22Rv1 (cell line): ENCODE results near the gene DTD2.
"Not testable (repeated sequence)": the region's sequence is repeated elsewhere in the genome, so short reads cannot be mapped to it uniquely, and the experiment has no call there.

Experiments
- H3K27ac ChIP-seq: fragments of 450-650 bp; 2 replicates; pipeline ENCODE4 v1.5.1; 2017
- CTCF ChIP-seq: fragments of 450-650 bp; IDR thresholded peaks from 2 replicates; pipeline ENCODE4 v1.5.1; 2017; ENCODE audit warnings: mild to moderate bottlenecking
- ZFX ChIP-seq: fragments of 450-650 bp; IDR thresholded peaks from 2 replicates; pipeline ENCODE4 v1.6.1; 2017; ENCODE audit warnings: antibody characterized with exemption, borderline replicate concordance

The DTD2 gene

GRCh38 chr14:31484754-31485153 is 27.4 kb upstream of the DTD2 start:
- TF ChIP-seq CTCF (no peak), ZFX (no peak)
- H3K27ac ChIP-seq: no peak overlapping the region

- TF ChIP-seq ZFX (no peak), CTCF (no peak)
- H3K27ac ChIP-seq: no peak overlapping the region
These were observed 22.9 kb upstream of the DTD2 start for GRCh38 chr14:31480156-31480555.

- H3K27ac ChIP-seq: no peak overlapping the region
- TF ChIP-seq CTCF (no peak), ZFX (no peak)
These were observed 21.7 kb upstream of the DTD2 start for GRCh38 chr14:31479027-31479426.

- no peak for TF ChIP-seq CTCF
- no peak for TF ChIP-seq ZFX
- no peak overlapping the region for H3K27ac ChIP-seq
These were observed 19.9 kb upstream of the DTD2 start for GRCh38 chr14:31477248-31477647.

GRCh38 chr14:31476131-31476866 is 19.0 kb upstream of the DTD2 start:
- H3K27ac ChIP-seq: no peak overlapping the region
- TF ChIP-seq CTCF (no peak), ZFX (no peak)

GRCh38 chr14:31466554-31466953 is 9.2 kb upstream of the DTD2 start:
- H3K27ac ChIP-seq: no peak overlapping the region
- TF ChIP-seq ZFX (no peak), CTCF (no peak)

GRCh38 chr14:31465111-31465510 is 7.8 kb upstream of the DTD2 start:
- TF ChIP-seq ZFX (no peak), CTCF (no peak)
- H3K27ac ChIP-seq: no peak overlapping the region

GRCh38 chr14:31462450-31462849 is 5.1 kb upstream of the DTD2 start:
- H3K27ac ChIP-seq: not testable (repeated sequence)
